ENCODE data around the gene LAMB3. TPM values are rescaled to one million over a fixed set of nuclear protein-coding genes. Genes with fewer than 3 reads are reported as not detected.
A peak's percentile ranks its signal among the peaks of the same experiment; 100 is the strongest.

Gene LAMB3
- total RNA-seq, 1 experiment from 2014 or later, result 90.0 TPM

GRCh38 chr1:209672705-209673630, 20.7 kb upstream of the LAMB3 start:
- CTCF ChIA-PET, result interaction anchor here (1.0 kb wide), 1 partner anchor 16 kb away, joined by 4 read pairs; no protein-coding TSS in a partner anchor
- intact Hi-C loops (cut with micrococcal nuclease; ENCODE audit: unreplicated experiment), result no loop called here
- no peaks in the 10 kb centered on the region for H4K20me1 ChIP-seq (ENCODE audit: insufficient read depth)
- DNase-seq, result no peak
- no peak for TF ChIP-seq EZH2 (IDR thresholded peaks at IDR 0.05; ENCODE audit: low read depth)
- TF ChIP-seq CTCF (conservative IDR thresholded peaks at IDR 0.05), result no peak
- H3K4me3 ChIP-seq, result peak overlapping the region; percentile 3; the same call in 1 of the 2 replicates
- no TSS peak for BruUV-seq (replicated peaks)
- peak overlapping the region; percentile 81 for H3K27ac ChIP-seq
- no peaks in the 10 kb centered on the region for H3K79me2 ChIP-seq (ENCODE audit: low read depth)
- no peaks in the 10 kb centered on the region for H3K9me3 ChIP-seq (ENCODE audit: insufficient read depth, low read depth)
- POLR2A ChIA-PET (ENCODE audit: unreplicated experiment), result no interaction called here
- no peak overlapping the region for H2AFZ ChIP-seq
- no peaks in the 10 kb centered on the region for H3K27me3 ChIP-seq (ENCODE audit: insufficient read depth, low read depth)
- peaks cover 59% of the 10 kb centered on the region for H3K4me1 ChIP-seq (replicated peaks; ENCODE audit: insufficient read depth)
- H3K9me2 ChIP-seq (ENCODE audit: insufficient read depth), result no peaks in the 10 kb centered on the region
- peak overlapping the region; percentile 76 for H3K4me2 ChIP-seq
- H3F3A ChIP-seq (ENCODE audit: insufficient read depth, low read depth), result peaks cover 36% of the 10 kb centered on the region
- H3K36me3 ChIP-seq (ENCODE audit: low read depth), result no peaks in the 10 kb centered on the region

DNA sequence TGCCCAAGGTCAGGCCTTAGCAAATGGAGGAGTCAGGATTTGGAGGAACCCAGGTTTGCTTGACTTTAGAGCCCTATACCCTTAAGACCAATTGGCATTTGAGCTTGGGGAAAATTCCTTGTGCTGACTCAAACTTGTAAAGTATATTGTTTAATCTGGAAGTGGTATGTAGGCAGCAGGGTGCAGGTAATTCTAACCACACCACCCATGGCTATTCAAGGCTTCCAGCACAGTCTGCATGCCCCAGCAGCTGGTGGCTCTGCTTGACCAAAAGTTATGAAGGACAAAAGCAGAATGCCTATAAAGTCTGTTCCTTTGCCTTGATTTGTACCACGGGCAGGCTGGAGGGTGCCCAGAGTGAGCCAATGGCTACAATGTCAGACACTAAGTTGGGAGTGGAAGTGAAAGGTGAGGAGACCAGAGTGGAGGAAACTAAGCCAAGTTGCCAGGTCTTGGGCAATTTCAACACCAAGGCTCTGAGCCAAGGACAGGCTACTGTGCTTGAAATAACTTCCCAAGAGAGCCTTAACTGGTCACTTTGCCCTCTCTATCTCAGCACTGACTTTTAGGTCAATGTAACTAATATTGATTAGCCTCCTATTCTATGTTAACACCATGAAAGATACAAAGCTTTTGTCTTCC, 18.3 kb upstream of the LAMB3 start:
- H2AFZ ChIP-seq, result no peak overlapping the region; the same call in 1 of the 2 replicates
- no peak overlapping the region for H3K4me3 ChIP-seq
- ChIA-PET CTCF (no interaction called here), POLR2A (ENCODE audit: unreplicated experiment) (interaction anchor here (0.5 to 0.6 kb wide), 3 partner anchors 21 to 287 kb away, joined by 4 to 6 read pairs (median 4); no protein-coding TSS in a partner anchor)
- TF ChIP-seq EZH2 (IDR thresholded peaks at IDR 0.05; ENCODE audit: low read depth) (no peak), CTCF (conservative IDR thresholded peaks at IDR 0.05) (no peak)
- no peaks in the 10 kb centered on the region for H3K27me3 ChIP-seq (ENCODE audit: insufficient read depth, low read depth)
- H3K4me2 ChIP-seq, result peak overlapping the region; percentile 60
- intact Hi-C loops (cut with micrococcal nuclease; ENCODE audit: unreplicated experiment), result no loop called here
- no peaks in the 10 kb centered on the region for H3K9me3 ChIP-seq (ENCODE audit: insufficient read depth, low read depth)
- H4K20me1 ChIP-seq (ENCODE audit: insufficient read depth), result no peaks in the 10 kb centered on the region
- peak overlapping the region; percentile 42 for H3K27ac ChIP-seq
- H3F3A ChIP-seq (ENCODE audit: insufficient read depth, low read depth), result peaks cover 36% of the 10 kb centered on the region
- no peaks in the 10 kb centered on the region for H3K36me3 ChIP-seq (ENCODE audit: low read depth)
- H3K4me1 ChIP-seq (replicated peaks; ENCODE audit: insufficient read depth), result peaks cover 58% of the 10 kb centered on the region
- H3K79me2 ChIP-seq (ENCODE audit: low read depth), result no peaks in the 10 kb centered on the region
- H3K9me2 ChIP-seq (ENCODE audit: insufficient read depth), result no peaks in the 10 kb centered on the region; the same call in 1 of the 2 replicates
- peak in 1 of 2 experiments; percentile 86 for DNase-seq
- no TSS peak for BruUV-seq (replicated peaks)

DNA sequence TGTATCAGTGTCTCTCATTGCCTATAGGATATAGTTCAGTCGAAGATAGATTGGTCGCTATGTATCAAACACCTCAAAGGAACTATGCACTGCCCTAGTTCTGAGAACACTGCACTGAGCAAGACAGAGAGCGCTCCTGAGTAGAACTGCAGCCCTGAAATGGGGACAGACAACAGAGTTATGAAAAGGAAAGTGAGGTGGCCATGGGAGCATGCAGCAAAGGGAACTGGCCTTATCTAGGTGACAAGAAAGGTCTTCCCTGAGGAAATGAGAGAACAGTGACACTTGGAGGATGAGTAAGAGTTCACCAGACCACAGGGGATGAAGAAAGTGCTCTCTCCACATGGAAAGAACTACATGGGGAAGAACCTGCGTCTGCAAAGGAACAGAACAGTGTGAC, 15.5 kb upstream of the LAMB3 start:
- intact Hi-C loops (cut with micrococcal nuclease; ENCODE audit: unreplicated experiment), result no loop called here
- no peaks in the 10 kb centered on the region for H3K36me3 ChIP-seq (ENCODE audit: low read depth)
- DNase-seq, result no peak
- H4K20me1 ChIP-seq (ENCODE audit: insufficient read depth), result no peaks in the 10 kb centered on the region
- POLR2A ChIA-PET (ENCODE audit: unreplicated experiment), result no interaction called here
- BruUV-seq (replicated peaks), result no TSS peak
- no peaks in the 10 kb centered on the region for H3K79me2 ChIP-seq (ENCODE audit: low read depth)
- H3K4me3 ChIP-seq, result no peak overlapping the region
- CTCF ChIA-PET, result no interaction called here
- TF ChIP-seq EZH2 (IDR thresholded peaks at IDR 0.05; ENCODE audit: low read depth) (no peak), CTCF (conservative IDR thresholded peaks at IDR 0.05) (no peak)
- no peaks in the 10 kb centered on the region for H3K9me3 ChIP-seq (ENCODE audit: insufficient read depth, low read depth)
- H3K4me2 ChIP-seq, result no peak overlapping the region
- H3K27ac ChIP-seq, result no peak overlapping the region
- H2AFZ ChIP-seq, result no peak overlapping the region
- peaks cover 21% of the 10 kb centered on the region for H3F3A ChIP-seq (ENCODE audit: insufficient read depth, low read depth)
- H3K9me2 ChIP-seq (ENCODE audit: insufficient read depth), result no peaks in the 10 kb centered on the region; the same call in 1 of the 2 replicates
- peaks cover 35% of the 10 kb centered on the region for H3K4me1 ChIP-seq (replicated peaks; ENCODE audit: insufficient read depth)
- no peaks in the 10 kb centered on the region for H3K27me3 ChIP-seq (ENCODE audit: insufficient read depth, low read depth)

Data from PC-9 (cell line).